Measurements from ENCODE around the gene NRXN2. TPM values are rescaled to one million over a fixed set of nuclear protein-coding genes. Genes with fewer than 3 reads are reported as not detected.

The NRXN2 gene
- total RNA-seq, 1 donor from 2014 or later, result 50.4 TPM

DNA sequence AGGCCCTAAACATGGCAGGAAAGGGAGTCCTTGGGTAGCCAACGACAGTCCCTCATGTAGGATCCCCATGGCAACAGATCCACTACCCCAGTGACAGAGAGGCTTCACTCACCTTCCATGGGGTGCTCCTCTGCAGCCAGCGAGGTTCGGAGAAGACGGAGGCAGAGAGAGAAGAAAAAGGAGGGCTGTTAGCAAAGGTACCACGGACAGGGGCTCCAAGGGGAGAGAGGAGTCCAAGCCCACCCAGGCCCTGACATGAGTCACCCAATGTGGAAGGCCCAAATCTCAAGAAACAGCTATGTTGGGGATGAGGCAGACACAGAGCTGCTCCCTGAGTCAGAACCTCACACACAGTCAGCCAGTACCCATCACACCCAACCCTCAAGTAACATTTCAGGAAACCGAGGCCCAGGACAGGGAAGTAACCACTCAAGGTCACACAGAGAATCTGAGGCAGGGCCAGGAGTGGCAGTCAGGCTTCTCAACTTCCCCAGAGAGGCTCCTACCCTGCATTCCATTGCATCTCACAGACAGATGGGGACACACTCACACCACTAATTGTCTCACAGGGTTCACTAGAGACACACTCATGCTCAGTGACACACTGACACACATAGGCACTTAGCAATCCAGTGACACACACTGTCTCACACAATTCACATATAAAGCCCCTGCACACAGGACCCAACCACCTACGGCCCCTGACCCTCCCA, 25.2 kb downstream of the NRXN2 start:
- peaks cover 7% of the 10 kb centered on the region for H3K9me3 Mint-ChIP-seq (ENCODE audit: unreplicated experiment)
- TF ChIP-seq, protein P1, sequence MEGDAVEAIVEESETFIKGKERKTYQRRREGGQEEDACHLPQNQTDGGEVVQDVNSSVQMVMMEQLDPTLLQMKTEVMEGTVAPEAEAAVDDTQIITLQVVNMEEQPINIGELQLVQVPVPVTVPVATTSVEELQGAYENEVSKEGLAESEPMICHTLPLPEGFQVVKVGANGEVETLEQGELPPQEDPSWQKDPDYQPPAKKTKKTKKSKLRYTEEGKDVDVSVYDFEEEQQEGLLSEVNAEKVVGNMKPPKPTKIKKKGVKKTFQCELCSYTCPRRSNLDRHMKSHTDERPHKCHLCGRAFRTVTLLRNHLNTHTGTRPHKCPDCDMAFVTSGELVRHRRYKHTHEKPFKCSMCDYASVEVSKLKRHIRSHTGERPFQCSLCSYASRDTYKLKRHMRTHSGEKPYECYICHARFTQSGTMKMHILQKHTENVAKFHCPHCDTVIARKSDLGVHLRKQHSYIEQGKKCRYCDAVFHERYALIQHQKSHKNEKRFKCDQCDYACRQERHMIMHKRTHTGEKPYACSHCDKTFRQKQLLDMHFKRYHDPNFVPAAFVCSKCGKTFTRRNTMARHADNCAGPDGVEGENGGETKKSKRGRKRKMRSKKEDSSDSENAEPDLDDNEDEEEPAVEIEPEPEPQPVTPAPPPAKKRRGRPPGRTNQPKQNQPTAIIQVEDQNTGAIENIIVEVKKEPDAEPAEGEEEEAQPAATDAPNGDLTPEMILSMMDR (IDR thresholded peaks at IDR 0.05; ENCODE audit: partially characterized antibody, unreplicated experiment), result no peak
- DNase-seq, result no peak
- H3K4me1 Mint-ChIP-seq (ENCODE audit: low read depth, unreplicated experiment), result peaks cover 30% of the 10 kb centered on the region
- no peak overlapping the region for H3K4me3 Mint-ChIP-seq (ENCODE audit: unreplicated experiment)
- no peaks in the 10 kb centered on the region for H3K36me3 Mint-ChIP-seq (ENCODE audit: unreplicated experiment)
- H3K27me3 Mint-ChIP-seq (ENCODE audit: unreplicated experiment), result peaks cover 11% of the 10 kb centered on the region
- no peak overlapping the region for H3K27ac Mint-ChIP-seq (ENCODE audit: unreplicated experiment)

DNA sequence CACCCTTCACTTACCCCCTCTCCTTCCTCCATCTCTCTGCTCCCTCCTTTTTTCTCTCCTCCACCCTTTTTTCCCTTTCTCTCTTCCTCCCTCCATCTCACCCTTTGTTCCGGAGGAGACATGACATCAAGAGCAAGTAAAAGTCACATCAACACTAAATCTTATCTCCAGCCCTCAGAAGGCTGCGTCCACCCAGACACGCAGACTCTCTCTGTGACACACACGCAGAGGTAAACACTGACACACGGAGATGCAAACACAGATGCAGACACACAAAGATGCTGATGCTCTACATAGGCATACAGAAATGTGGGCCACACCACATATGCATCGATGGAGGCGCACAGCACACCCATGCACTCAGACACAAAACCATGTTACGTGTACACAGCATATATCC, 27.0 kb downstream of the NRXN2 start:
- TF ChIP-seq, protein P1 (IDR thresholded peaks at IDR 0.05; ENCODE audit: partially characterized antibody, unreplicated experiment), result no peak
- Mint-ChIP-seq H3K4me3 (ENCODE audit: unreplicated experiment) (no peak overlapping the region), H3K4me1 (ENCODE audit: low read depth, unreplicated experiment) (peaks cover 35% of the 10 kb centered on the region), H3K36me3 (ENCODE audit: unreplicated experiment) (no peaks in the 10 kb centered on the region), H3K9me3 (ENCODE audit: unreplicated experiment) (peaks cover 6% of the 10 kb centered on the region), H3K27me3 (ENCODE audit: unreplicated experiment) (peaks cover 14% of the 10 kb centered on the region), H3K27ac (ENCODE audit: unreplicated experiment) (no peak overlapping the region)
- DNase-seq, result no peak

DNA sequence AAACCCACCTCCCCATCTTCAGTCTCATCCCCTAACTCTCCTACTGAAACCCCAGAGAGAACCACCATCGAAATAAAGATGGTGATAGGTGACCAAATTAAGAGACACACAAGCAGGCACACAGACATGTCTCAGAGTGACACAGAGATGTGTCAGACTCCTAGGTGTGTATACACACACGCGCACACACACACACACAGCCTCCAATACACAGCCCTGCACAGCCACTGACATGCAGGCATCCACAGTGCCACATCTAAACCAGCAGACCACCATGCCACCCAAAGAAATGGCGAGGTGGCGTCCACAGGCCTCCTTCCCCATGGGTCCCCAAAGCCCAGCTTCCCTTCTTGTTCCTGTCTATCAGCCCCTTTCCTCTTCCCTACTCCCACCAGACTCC, 27.4 kb downstream of the NRXN2 start:
- Mint-ChIP-seq H3K36me3 (ENCODE audit: unreplicated experiment) (no peaks in the 10 kb centered on the region), H3K27ac (ENCODE audit: unreplicated experiment) (no peak overlapping the region), H3K27me3 (ENCODE audit: unreplicated experiment) (peaks cover 18% of the 10 kb centered on the region), H3K4me1 (ENCODE audit: low read depth, unreplicated experiment) (peaks cover 40% of the 10 kb centered on the region), H3K9me3 (ENCODE audit: unreplicated experiment) (peaks cover 4% of the 10 kb centered on the region), H3K4me3 (ENCODE audit: unreplicated experiment) (peak overlapping the region; percentile 47)
- no peak for DNase-seq
- TF ChIP-seq, protein P1 (IDR thresholded peaks at IDR 0.05; ENCODE audit: partially characterized antibody, unreplicated experiment), result no peak

DNA sequence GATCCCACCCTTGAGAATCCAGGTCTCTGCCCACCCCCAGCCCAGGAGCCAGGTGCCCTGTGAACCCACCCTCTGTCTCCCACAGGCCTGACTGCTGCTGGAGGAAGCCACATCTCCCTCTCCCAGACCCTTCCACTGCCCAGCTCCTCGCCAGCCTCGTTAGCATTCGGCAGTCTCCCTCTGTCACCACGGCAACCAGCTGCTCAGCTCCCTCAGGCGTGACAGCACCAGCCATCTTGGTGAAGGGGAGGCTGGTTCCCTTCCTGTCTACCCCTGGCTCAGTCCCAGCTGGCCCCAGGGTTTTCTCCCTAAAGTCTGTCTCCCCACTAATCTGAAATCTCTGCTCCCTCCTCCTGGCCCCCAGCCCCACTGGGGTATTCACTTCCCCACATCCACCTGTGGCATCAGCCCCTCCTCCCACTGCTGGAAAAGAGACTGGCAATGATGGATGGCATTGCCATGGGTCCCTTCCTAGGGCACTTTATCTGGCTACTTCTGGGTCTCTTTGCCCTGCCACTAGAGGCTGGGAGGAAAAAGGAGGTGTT, 28.1 kb downstream of the NRXN2 start:
- DNase-seq, result peak; percentile 83
- TF ChIP-seq, protein P1 (IDR thresholded peaks at IDR 0.05; ENCODE audit: partially characterized antibody, unreplicated experiment), result no peak
- Mint-ChIP-seq H3K27ac (ENCODE audit: unreplicated experiment) (no peak overlapping the region), H3K36me3 (ENCODE audit: unreplicated experiment) (no peaks in the 10 kb centered on the region), H3K27me3 (ENCODE audit: unreplicated experiment) (peaks cover 18% of the 10 kb centered on the region), H3K4me3 (ENCODE audit: unreplicated experiment) (peak overlapping the region; percentile 53), H3K4me1 (ENCODE audit: low read depth, unreplicated experiment) (peaks cover 45% of the 10 kb centered on the region), H3K9me3 (ENCODE audit: unreplicated experiment) (peaks cover 4% of the 10 kb centered on the region)
